OCI-LY7 (cell line): ENCODE data around the gene FOXJ3. TPM values are rescaled to one million over a fixed set of nuclear protein-coding genes. Genes with fewer than 3 reads are reported as not detected.

Experiments
- BruUV-seq: library from RNA; stranded (reverse); fragments of 400-500 nt; replicated peaks from 2 replicates; lab custom pipeline; 2021; lab: Mats Ljungman, UMichigan
- CTCF ChIA-PET: fragments of 300-600 bp; sonication (Branson Sonifier 250); formaldehyde crosslinking; loops from one replicate; lab custom pipeline; 2022; ENCODE audit warnings: antibody characterized with exemption; ENCODE audit not compliant: unreplicated experiment; lab: Charles Lee
- POLR2A ChIA-PET: fragments of 300-600 bp; sonication (Branson Sonifier 250); formaldehyde crosslinking; loops from one replicate; lab custom pipeline; 2022; ENCODE audit warnings: antibody characterized with exemption; lab: Charles Lee
- DNase-seq: peaks from one replicate; pipeline ENCODE4 v3.0.0-alpha.2; 2015; ENCODE audit warnings: low spot score
- H2AFZ ChIP-seq: fragments of 200-600 bp; sonication (generic), shearing (Covaris generic); 2 replicates; pipeline ENCODE4 v1.6.1; 2014; ENCODE audit warnings: mild to moderate bottlenecking, antibody characterized with exemption, low read length, moderate library complexity
- H3K27ac ChIP-seq: fragments of 200-600 bp; sonication (generic); 2 replicates; pipeline ENCODE4 v1.5.1; 2014; ENCODE audit warnings: mixed run types, low read depth, mild to moderate bottlenecking, moderate library complexity, low read length, inconsistent platforms; ENCODE audit not compliant: poor library complexity, severe bottlenecking
- H3K36me3 ChIP-seq: fragments of 200-600 bp; sonication (generic); 2 replicates; pipeline ENCODE4 v1.6.1; 2014; ENCODE audit warnings: mild to moderate bottlenecking, antibody characterized with exemption, low read length, moderate library complexity, mixed read lengths; ENCODE audit not compliant: insufficient read depth
- H3K4me1 ChIP-seq: fragments of 200-600 bp; sonication (generic); 2 replicates; pipeline ENCODE4 v1.5.1; 2014; ENCODE audit warnings: mild to moderate bottlenecking, low read length; ENCODE audit not compliant: insufficient read depth, poor library complexity, severe bottlenecking
- H3K4me2 ChIP-seq: fragments of 200-600 bp; sonication (generic); 2 replicates; pipeline ENCODE4 v1.6.1; 2014; ENCODE audit warnings: mild to moderate bottlenecking, low read length
- H3K4me3 ChIP-seq: fragments of 200-600 bp; sonication (generic); 2 replicates; pipeline ENCODE4 v1.5.1; 2014; ENCODE audit warnings: mild to moderate bottlenecking, low read depth, low read length; ENCODE audit not compliant: poor library complexity, severe bottlenecking
- H3K79me2 ChIP-seq: fragments of 200-600 bp; sonication (generic); 2 replicates; pipeline ENCODE4 v1.6.1; 2016; ENCODE audit warnings: low read depth, mild to moderate bottlenecking, low read length, moderate library complexity, mixed read lengths; ENCODE audit not compliant: insufficient read depth
- H3K9me2 ChIP-seq: fragments of 200-600 bp; sonication (generic); 2 replicates; pipeline ENCODE4 v1.6.1; 2016; ENCODE audit warnings: mild to moderate bottlenecking, low read length, mixed read lengths; ENCODE audit not compliant: insufficient read depth
- H3K9me3 ChIP-seq: fragments of 200-600 bp; sonication (generic); 2 replicates; pipeline ENCODE4 v1.6.1; 2014; ENCODE audit warnings: mild to moderate bottlenecking, mixed run types, low read length, mixed read lengths
- H4K20me1 ChIP-seq: fragments of 200-600 bp; sonication (generic); 2 replicates; pipeline ENCODE4 v1.6.1; 2014; ENCODE audit warnings: mild to moderate bottlenecking, antibody characterized with exemption, low read length, moderate library complexity, mixed read lengths; ENCODE audit not compliant: insufficient read depth
- CTCF ChIP-seq: fragments of 200-600 bp; sonication (generic); conservative IDR thresholded peaks from 2 replicates; pipeline ENCODE4 v1.5.1; 2014; ENCODE audit warnings: mild to moderate bottlenecking, antibody characterized with exemption, low read length, moderate library complexity, mixed read lengths
- EZH2phosphoT487 ChIP-seq: fragments of 200-600 bp; sonication (generic); IDR thresholded peaks from 2 replicates; pipeline ENCODE4 v1.6.1; 2018; ENCODE audit warnings: low read depth, borderline replicate concordance, mild to moderate bottlenecking, mixed run types, antibody characterized with exemption, low read length, moderate library complexity, mixed read lengths
- intact Hi-C: fragments of 100-400 bp; cut with micrococcal nuclease; formaldehyde crosslinking; loops from one replicate; pipeline ENCODE4 v1.10.0; 2022; ENCODE audit not compliant: unreplicated experiment
- total RNA-seq, 2 experiments: library from RNA; depleted of rRNA in 1 of 2; stranded (reverse); fragments of >200 nt in 1 of 2; shearing (Covaris generic) in 1 of 2; gene quantifications; 2 replicates each; pipeline ENCODE4 v1.2.3, GENCODE V29; 2014 to 2022

The FOXJ3 gene
- total RNA-seq, 2 experiments from 2014 or later: 34.8 to 43.1 TPM

GRCh38 chr1:42179275-42179674 is 155.8 kb downstream of the FOXJ3 start:
- Histone ChIP-seq H3K4me1 (no peaks in the 10 kb centered on the region), H3K36me3 (peaks cover 51% of the 10 kb centered on the region), H3K27ac (no peak overlapping the region), H3K4me3 (no peak overlapping the region), H3K9me3 (no peaks in the 10 kb centered on the region), H3K79me2 (no peaks in the 10 kb centered on the region), H3K4me2 (no peak overlapping the region), H2AFZ (no peak overlapping the region), H4K20me1 (peaks cover 5% of the 10 kb centered on the region; the same call in 1 of the 2 replicates), H3K9me2 (no peaks in the 10 kb centered on the region)
- no peak for TF ChIP-seq CTCF
- no peak for TF ChIP-seq EZH2phosphoT487
- intact Hi-C loops: no loop called here
- no TSS peak for BruUV-seq
- ChIA-PET POLR2A (no interaction called here), CTCF (no interaction called here)
- no peak for DNase-seq

- Histone ChIP-seq H3K9me2 (no peaks in the 10 kb centered on the region), H3K4me2 (no peak overlapping the region), H3K4me3 (no peak overlapping the region), H3K4me1 (no peaks in the 10 kb centered on the region), H2AFZ (no peak overlapping the region), H3K36me3 (peaks cover 41% of the 10 kb centered on the region), H3K9me3 (no peaks in the 10 kb centered on the region), H3K27ac (no peak overlapping the region), H3K79me2 (no peaks in the 10 kb centered on the region), H4K20me1 (peaks cover 5% of the 10 kb centered on the region; the same call in 1 of the 2 replicates)
- POLR2A ChIA-PET: no interaction called here
- BruUV-seq: no TSS peak
- intact Hi-C loops: no loop called here
- TF ChIP-seq EZH2phosphoT487 (no peak), CTCF (no peak)
- CTCF ChIA-PET: no interaction called here
- DNase-seq: no peak
These were observed 156.8 kb downstream of the FOXJ3 start for GRCh38 chr1:42178249-42178648.

- H3K36me3 ChIP-seq: peaks cover 41% of the 10 kb centered on the region
- no TSS peak for BruUV-seq
- no peak for TF ChIP-seq CTCF
- no peak for TF ChIP-seq EZH2phosphoT487
- intact Hi-C loops: loop anchor here (2.0 kb wide), 1 partner anchor 157 kb away; the partner anchor contains the start of gene FOXJ3
- H2AFZ ChIP-seq: no peak overlapping the region
- peaks cover 5% of the 10 kb centered on the region; the same call in 1 of the 2 replicates for H4K20me1 ChIP-seq
- H3K4me1 ChIP-seq: no peaks in the 10 kb centered on the region
- no peaks in the 10 kb centered on the region for H3K9me2 ChIP-seq
- ChIA-PET POLR2A (no interaction called here), CTCF (no interaction called here)
- DNase-seq: no peak
- H3K4me2 ChIP-seq: no peak overlapping the region
- H3K27ac ChIP-seq: no peak overlapping the region
- no peaks in the 10 kb centered on the region for H3K79me2 ChIP-seq
- H3K9me3 ChIP-seq: no peaks in the 10 kb centered on the region
- no peak overlapping the region for H3K4me3 ChIP-seq
These were observed 157.5 kb downstream of the FOXJ3 start for GRCh38 chr1:42177541-42177981.
